Mucosa of gallbladder (tissue), 1 donor: Measurements from ENCODE around the gene UCN. TPM values are rescaled to one million over a fixed set of nuclear protein-coding genes. Genes with fewer than 3 reads are reported as not detected.

Source experiments
- DNase-seq: peaks from one replicate; pipeline ENCODE4 v3.0.0-alpha.2; 2020; ENCODE audit warnings: low spot score
- total RNA-seq: library from RNA; stranded (reverse); gene quantifications from one replicate; pipeline ENCODE4 v1.2.1, GENCODE V29; 2021
- donor health status: DM: no; HTN: no; CAD: no.

Gene UCN
- total RNA-seq, 1 donor from 2014 or later, result 3.1 TPM

DNA sequence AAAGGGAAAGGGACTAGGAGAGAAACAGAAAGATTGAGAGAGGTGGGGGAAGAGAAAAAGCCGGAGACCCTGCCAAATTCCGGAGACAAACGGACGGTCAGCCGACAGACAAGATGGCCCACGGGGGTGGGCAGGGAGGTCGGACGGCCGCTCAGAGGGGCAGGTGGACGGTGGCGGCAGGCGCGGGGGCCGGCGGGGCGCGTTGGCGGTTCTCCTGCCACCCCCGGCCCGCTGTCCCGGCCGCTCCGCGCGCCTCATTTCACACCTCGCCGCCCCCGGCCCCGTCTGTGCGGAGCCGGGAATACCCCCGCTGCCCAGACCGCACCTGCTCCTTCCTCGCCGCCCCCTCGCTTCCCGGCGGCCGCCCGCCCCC is 46.3 kb downstream of the UCN start:
- DNase-seq, result no peak

DNA sequence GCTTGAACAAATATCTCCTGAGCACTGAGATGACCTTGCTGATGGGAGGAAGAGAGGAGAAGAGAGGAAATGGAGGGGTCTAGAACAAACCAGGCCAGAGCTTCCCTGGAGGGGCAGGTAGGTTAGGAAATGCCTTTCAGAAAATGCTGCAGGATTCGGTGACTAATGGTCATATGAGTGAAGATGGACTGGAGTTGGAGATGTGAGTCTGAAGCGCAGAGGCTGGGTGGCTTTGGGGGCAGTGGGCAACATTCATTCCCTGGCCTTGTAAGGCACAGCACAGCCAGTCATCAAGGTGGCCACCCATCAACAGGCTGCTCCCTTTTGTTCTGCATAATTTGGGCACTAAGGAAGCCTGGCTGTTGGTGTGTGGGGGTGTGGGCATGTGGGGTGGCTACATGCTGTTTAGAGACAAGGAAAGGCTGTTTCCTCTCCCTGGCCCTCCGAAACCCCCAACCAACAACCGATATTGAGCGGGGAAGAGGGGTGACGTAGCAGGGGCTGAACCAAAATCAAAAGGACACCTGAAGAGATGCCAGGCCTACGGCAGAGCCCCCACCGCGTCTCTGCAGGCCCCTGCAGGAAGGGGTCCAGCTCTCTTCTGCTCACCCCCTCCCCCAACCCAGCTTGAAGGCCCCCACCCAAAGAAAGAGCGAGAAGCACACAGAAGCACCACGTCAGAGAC is 46.9 kb downstream of the UCN start:
- DNase-seq, result no peak

DNA sequence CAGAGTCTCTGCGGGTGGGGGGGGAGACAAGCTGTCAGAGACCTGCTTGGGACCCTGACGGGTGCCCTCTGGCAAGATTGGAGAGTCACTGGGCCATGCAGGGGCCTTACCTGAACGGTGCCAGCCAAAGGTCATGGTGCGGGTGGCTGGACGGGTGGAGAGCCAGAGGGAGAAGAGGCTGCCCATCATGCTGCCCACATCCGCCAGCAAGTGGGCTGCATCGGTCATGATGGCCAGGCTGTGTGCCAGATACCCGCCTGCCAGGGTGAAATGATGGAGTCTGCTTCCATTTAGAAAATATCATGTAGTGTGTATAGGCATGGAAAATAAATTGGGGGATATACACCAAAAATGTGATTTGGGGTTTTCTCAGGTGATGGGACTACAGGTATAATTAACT is 50.2 kb downstream of the UCN start:
- DNase-seq, result no peak

Other genes starting within 250 kb of the UCN start
- 323 TPM for gene OST4, start 236.8 kb downstream of the UCN start, total RNA-seq
- 210 TPM for gene EMILIN1, start 229.8 kb downstream of the UCN start, total RNA-seq
- 6.1 TPM for gene KHK, start 221.7 kb downstream of the UCN start, total RNA-seq
- gene CGREF1, start 189.3 kb downstream of the UCN start, total RNA-seq, result 1.1 TPM
- gene ABHD1, start 184.6 kb downstream of the UCN start, total RNA-seq, result 0.37 TPM
- 51.3 TPM for gene PREB, start 173.8 kb downstream of the UCN start, total RNA-seq
- not detected for gene PRR30, start 169.0 kb downstream of the UCN start, total RNA-seq
- gene TCF23, start 159.4 kb downstream of the UCN start, total RNA-seq, result 0.12 TPM
- gene ATRAID, start 96.4 kb downstream of the UCN start, total RNA-seq, result 104 TPM
- 24.9 TPM for gene SLC5A6, start 96.2 kb downstream of the UCN start, total RNA-seq
- 26.7 TPM for gene CAD, start 91.1 kb downstream of the UCN start, total RNA-seq
- not detected for gene SLC30A3, start 45.4 kb downstream of the UCN start, total RNA-seq
- not detected for gene DNAJC5G, start 33.0 kb downstream of the UCN start, total RNA-seq
- gene TRIM54, start 26.0 kb downstream of the UCN start, total RNA-seq, result 0.26 TPM
- 62.6 TPM for gene MPV17, start 14.7 kb upstream of the UCN start, total RNA-seq
- gene GTF3C2, start 48.3 kb upstream of the UCN start, total RNA-seq, result 49.5 TPM
- 32.3 TPM for gene EIF2B4, start 61.9 kb upstream of the UCN start, total RNA-seq
- gene SNX17, start 62.2 kb upstream of the UCN start, total RNA-seq, result 105 TPM
- gene ZNF513, start 72.3 kb upstream of the UCN start, total RNA-seq, result 25.6 TPM
- 56.7 TPM for gene PPM1G, start 101.1 kb upstream of the UCN start, total RNA-seq
- gene NRBP1, start 120.2 kb upstream of the UCN start, total RNA-seq, result 90.1 TPM
- 65.7 TPM for gene KRTCAP3, start 133.9 kb upstream of the UCN start, total RNA-seq
- gene IFT172, start 181.3 kb upstream of the UCN start, total RNA-seq, result 54.4 TPM
- 13.4 TPM for gene FNDC4, start 186.8 kb upstream of the UCN start, total RNA-seq
- 7.6 TPM for gene GCKR, start 188.4 kb upstream of the UCN start, total RNA-seq